Thyroid gland (tissue), 4 donors: ENCODE data around the gene RNASE8. TPM values are rescaled to one million over a fixed set of nuclear protein-coding genes. Genes with fewer than 3 reads are reported as not detected.

Experiments used
- DNase-seq, 2 donors: peaks; one replicate each; pipeline ENCODE4 v3.0.0-alpha.2; 2019
- H3K27ac ChIP-seq, 3 donors: fragments of 200-600 bp; sonication (generic); 1 replicate in 2 of 3; 2 replicates in 1 of 3; pipeline ENCODE4 v1.5.1; 2016 to 2019; ENCODE audit warnings: mild to moderate bottlenecking in 1 of 3, moderate library complexity in 1 of 3
- H3K27me3 ChIP-seq: fragments of 200-600 bp; sonication (generic); one replicate; pipeline ENCODE4 v1.5.1; 2019
- H3K36me3 ChIP-seq, 2 donors: fragments of 200-600 bp; sonication (generic); one replicate each; pipeline ENCODE4 v1.5.1; 2016 to 2019
- H3K4me1 ChIP-seq, 2 donors: fragments of 200-600 bp; sonication (generic); one replicate each; pipeline ENCODE4 v1.5.1; 2017 to 2019
- H3K4me3 ChIP-seq, 3 donors: fragments of 200-600 bp; sonication (generic); replicated peaks in 1 of 3; 1 replicate in 2 of 3; 2 replicates in 1 of 3; pipeline ENCODE4 v1.5.1; 2016; ENCODE audit warnings: mild to moderate bottlenecking in 1 of 3
- H3K9me3 ChIP-seq: fragments of 200-600 bp; sonication (generic); one replicate; pipeline ENCODE4 v1.5.1; 2017
- POLR2A ChIP-seq, 2 donors: fragments of 450-650 bp; IDR thresholded peaks; one replicate each; pipeline ENCODE4 v1.6.1; 2017; ENCODE audit warnings: antibody characterized with exemption in 2 of 2, mild to moderate bottlenecking in 2 of 2, moderate library complexity in 1 of 2
- WGBS, 2 donors: methylation state at CpG; one replicate each; pipeline ENCODE4 v1.1.5; 2017; 5-methylcytosine and 5-hydroxymethylcytosine counted together
- intact Hi-C: fragments of 100-400 bp; cut with DNase I; formaldehyde crosslinking; loops from one replicate; pipeline ENCODE4 v1.15.1; 2023
- total RNA-seq, 4 donors: library from RNA; depleted of rRNA; stranded (reverse); fragments of >200 nt; gene quantifications; one replicate each; pipeline ENCODE4 v1.2.3, GENCODE V29; 2016
- TF ChIP-seq, protein P1 (sequence below), 6 experiments: fragments of 200-600 bp in 3 of 6; fragments of 450-650 bp in 3 of 6; sonication (generic) in 3 of 6; IDR thresholded peaks; one replicate each; pipeline ENCODE4 v1.5.1; 2016 to 2019; ENCODE audit warnings: antibody characterized with exemption in 6 of 6, mild to moderate bottlenecking in 2 of 6, inconsistent platforms in 1 of 6, moderate library complexity in 1 of 6

The RNASE8 gene
- total RNA-seq, 4 donors from 2014 or later: not detected

GRCh38 chr14:21036751-21037150 is 20.9 kb upstream of the RNASE8 start:
- Histone ChIP-seq H3K27me3 (no peaks in the 10 kb centered on the region), H3K4me1 (peaks cover 15 to 20% of the 10 kb centered on the region in 2 donors), H3K4me3 (no peak overlapping the region), H3K27ac (no peak overlapping the region), H3K36me3 (no peaks in the 10 kb centered on the region), H3K9me3 (no peaks in the 10 kb centered on the region)
- no peak for DNase-seq
- WGBS, 2 donors: 89 to 95% methylated on average over 7 of the region's 7 CpGs
- intact Hi-C loops: no loop called here
- TF ChIP-seq, protein P1, sequence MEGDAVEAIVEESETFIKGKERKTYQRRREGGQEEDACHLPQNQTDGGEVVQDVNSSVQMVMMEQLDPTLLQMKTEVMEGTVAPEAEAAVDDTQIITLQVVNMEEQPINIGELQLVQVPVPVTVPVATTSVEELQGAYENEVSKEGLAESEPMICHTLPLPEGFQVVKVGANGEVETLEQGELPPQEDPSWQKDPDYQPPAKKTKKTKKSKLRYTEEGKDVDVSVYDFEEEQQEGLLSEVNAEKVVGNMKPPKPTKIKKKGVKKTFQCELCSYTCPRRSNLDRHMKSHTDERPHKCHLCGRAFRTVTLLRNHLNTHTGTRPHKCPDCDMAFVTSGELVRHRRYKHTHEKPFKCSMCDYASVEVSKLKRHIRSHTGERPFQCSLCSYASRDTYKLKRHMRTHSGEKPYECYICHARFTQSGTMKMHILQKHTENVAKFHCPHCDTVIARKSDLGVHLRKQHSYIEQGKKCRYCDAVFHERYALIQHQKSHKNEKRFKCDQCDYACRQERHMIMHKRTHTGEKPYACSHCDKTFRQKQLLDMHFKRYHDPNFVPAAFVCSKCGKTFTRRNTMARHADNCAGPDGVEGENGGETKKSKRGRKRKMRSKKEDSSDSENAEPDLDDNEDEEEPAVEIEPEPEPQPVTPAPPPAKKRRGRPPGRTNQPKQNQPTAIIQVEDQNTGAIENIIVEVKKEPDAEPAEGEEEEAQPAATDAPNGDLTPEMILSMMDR (IDR thresholded peaks at IDR 0.05): no peak
- no peak for TF ChIP-seq POLR2A (IDR thresholded peaks at IDR 0.05)

- intact Hi-C loops: no loop called here
- Histone ChIP-seq H3K36me3 (no peaks in the 10 kb centered on the region), H3K4me3 (no peak overlapping the region), H3K27me3 (no peaks in the 10 kb centered on the region), H3K27ac (no peak overlapping the region), H3K4me1 (peaks cover 15 to 20% of the 10 kb centered on the region in 2 donors), H3K9me3 (no peaks in the 10 kb centered on the region)
- 91 to 93% methylated on average over 3 of the region's 3 CpGs for WGBS, 2 donors
- DNase-seq: no peak
- no peak for TF ChIP-seq POLR2A (IDR thresholded peaks at IDR 0.05)
- TF ChIP-seq, protein P1 (IDR thresholded peaks at IDR 0.05): no peak
Measured at GRCh38 chr14:21037156-21037555, 20.5 kb upstream of the RNASE8 start.

DNA sequence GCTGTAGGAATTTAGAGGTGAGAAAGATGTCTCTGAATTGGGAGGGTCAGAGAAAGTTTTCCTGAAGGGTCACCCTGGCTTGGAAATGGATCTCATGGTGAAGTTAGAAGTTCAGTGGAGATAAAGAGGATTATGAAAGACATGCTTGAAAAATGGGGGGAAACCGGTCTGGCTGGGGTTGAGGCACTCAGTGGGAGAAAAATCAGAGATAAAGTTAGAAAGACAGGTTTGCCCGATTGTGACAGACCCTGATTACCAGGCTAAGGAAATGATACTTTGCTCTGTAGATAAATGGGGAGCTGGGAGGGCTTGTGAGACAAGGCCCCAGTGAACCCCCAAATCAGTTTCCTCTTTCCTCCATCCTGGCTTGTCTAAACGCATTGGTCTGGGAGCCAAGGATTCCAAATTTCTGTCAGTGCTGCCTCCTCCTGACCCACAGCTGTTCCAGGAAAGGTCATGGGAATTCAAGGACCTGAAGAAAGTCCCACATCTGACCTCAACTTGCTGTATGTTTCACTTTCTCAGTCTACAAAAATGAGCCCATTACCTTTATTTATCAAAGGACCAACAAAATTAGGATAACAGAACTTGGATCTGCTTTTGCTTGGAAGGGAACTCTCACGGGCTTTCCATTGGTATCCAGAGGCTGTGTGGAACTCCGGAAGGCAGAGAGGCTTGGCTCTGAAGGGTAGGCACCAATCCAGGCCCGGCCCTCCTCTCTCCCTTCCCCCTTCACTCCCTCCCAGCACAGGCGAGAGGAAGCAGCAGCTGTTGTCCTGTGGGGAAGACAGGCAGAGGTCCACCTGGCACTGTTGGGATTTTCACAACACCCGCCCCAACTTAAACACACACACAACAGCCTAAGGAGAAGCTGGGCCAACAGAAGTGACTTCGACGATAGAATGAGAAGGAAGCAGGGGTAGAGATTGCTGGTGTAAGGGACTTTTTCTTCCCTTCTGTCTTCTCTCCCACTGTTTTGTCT is 18.9 kb upstream of the RNASE8 start:
- TF ChIP-seq, protein P1 (IDR thresholded peaks at IDR 0.05): no peak
- TF ChIP-seq POLR2A (IDR thresholded peaks at IDR 0.05): peak in 1 of 2 donors; percentile 25
- Histone ChIP-seq H3K36me3 (no peaks in the 10 kb centered on the region), H3K27me3 (no peaks in the 10 kb centered on the region), H3K4me3 (no peak overlapping the region), H3K27ac (peak overlapping the region; percentile 63 to 81 (median 75)), H3K4me1 (peaks cover 21 to 31% of the 10 kb centered on the region in 2 donors), H3K9me3 (no peaks in the 10 kb centered on the region)
- DNase-seq: peak; percentile 68 to 82
- 23 to 31% methylated on average over 10 of the region's 10 CpGs for WGBS, 2 donors
- intact Hi-C loops: no loop called here

DNA sequence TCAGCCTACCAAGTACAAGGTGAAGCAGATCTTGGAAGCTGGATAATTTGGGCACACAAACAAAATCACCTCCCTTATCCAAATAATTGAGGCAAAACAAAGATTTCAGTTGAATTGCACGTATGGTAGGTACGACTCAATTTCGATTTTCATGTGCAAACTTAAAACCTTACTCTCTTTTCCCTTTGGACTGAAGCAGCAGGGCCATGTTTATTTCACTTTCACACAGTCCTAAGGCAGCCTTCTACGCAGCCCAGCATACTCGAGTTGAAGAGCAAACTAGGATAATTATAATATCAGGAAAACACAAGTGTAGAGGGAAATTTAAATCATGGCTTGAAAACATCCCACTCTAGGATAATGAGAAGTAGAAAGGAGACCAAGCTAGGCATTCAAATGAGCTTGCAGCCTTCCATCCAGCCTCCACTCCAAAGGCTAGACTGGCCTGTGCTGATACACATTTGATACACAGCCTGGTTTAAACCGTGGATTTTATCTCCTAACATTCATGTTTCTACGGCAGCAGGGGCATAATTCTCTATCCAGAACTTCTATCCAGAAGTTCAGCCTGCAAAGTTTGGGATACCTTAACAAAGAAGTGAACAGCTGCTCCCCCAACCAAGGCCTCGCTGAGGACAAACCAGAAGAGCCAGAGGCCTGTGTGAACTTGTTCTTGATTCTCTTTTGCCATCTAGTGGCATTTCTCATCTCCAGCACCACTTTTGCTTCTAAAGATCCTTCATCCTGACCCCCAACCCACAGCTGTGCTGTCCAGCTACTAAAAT is 17.8 kb upstream of the RNASE8 start:
- DNase-seq: peak; percentile 43 to 56
- no peak for TF ChIP-seq POLR2A (IDR thresholded peaks at IDR 0.05)
- TF ChIP-seq, protein P1 (IDR thresholded peaks at IDR 0.05): peak; percentile 38 to 73 (median 62)
- 51 to 63% methylated on average over 8 of the region's 8 CpGs for WGBS, 2 donors
- Histone ChIP-seq H3K27ac (peak overlapping the region; percentile 63 to 81 (median 75)), H3K4me1 (peaks cover 28 to 40% of the 10 kb centered on the region in 2 donors), H3K27me3 (no peaks in the 10 kb centered on the region), H3K4me3 (no peak overlapping the region), H3K36me3 (no peaks in the 10 kb centered on the region), H3K9me3 (no peaks in the 10 kb centered on the region)
- intact Hi-C loops: loop anchor here (2.0 kb wide), 1 partner anchor 23 kb away; no protein-coding TSS in a partner anchor
